Activated effector memory CD4-positive, alpha-beta T cell treated with anti-CD3 and anti-CD28 coated beads, Interleukin-2, amount 50 U/mL, for 16 hours (primary cell): ENCODE data around the gene FBXW11.

Source experiments
- DNase-seq: peaks from one replicate; pipeline ENCODE4 v3.0.0-alpha.2; 2020

FBXW11 gene

DNA sequence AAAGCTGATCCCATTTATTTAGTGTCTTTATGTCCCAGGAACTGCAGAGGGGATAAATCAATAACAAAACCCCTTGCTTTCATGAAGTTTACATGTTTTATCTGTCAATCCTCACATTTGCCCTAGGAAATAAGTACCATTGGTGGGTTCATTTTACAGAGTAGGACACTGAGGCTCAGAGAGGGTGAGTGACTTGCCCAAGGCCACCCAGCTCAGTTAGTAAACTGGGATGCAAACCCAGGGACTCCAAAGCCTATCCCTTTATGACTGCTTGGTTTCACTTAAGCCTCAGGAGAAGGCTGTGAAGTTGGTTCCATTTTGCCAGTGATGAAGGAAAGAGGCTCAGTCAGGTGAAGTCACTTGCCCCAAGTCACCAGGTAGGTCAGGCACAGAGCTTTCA, 168.9 kb downstream of the FBXW11 start:
- DNase-seq = no peak

DNA sequence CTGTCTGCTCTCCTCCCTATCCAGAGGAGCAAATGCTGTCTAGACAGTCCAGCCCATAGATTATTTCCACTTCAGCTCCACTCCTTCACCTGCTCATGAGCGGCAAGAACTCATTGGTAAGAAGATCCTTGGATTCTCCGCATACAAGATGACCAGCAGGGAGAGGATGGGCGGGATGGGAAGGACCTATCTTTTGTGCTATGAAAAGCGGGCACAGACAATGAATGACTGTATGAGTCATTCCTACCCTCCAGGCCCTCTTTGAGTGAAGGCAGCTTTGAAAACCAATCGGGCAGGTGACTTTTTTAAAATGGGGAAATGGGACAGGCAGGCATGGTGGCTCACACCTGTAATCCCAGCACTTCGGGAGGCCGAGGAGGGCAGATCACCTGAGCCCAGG, 171.4 kb downstream of the FBXW11 start:
- DNase-seq = no peak

DNA sequence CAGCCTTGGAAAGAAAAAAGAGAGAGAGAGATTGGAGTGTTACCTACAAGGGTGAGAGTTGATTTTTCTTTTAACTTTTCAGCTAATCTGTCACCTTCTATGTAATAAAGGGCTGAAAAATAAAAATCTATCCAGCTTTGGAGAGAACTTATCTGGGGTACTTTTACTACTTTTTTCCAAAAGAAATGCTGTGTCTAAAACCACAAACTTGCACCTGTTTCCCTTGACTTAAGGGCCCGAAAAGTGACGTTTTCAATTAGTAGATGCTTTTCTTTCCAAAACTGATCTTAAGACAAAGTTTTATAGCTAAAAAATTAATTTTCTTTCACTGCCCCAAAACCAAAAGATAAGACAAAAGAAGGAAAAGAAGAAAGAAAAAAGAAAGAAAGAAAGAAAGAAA, 172.0 kb downstream of the FBXW11 start:
- no peak for DNase-seq

DNA sequence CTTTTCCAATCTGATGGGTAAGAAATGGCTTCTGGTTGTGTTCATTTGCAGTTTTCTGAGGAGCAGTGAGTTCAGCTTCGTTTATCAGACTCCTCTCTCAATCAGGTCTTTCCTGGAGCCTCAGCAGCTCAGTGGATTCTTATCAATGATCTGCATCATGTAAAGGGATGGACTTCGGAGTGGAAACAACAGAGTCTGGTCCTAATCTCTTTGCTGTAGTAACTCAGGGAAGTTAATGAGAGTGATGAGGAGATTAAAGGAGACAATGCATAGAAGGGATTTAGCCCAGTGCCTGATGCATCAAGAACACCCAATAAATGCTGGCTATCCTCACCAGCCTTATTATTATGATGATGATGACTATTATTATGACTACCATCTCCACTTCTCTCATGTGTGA, 173.7 kb downstream of the FBXW11 start:
- no peak for DNase-seq

DNA sequence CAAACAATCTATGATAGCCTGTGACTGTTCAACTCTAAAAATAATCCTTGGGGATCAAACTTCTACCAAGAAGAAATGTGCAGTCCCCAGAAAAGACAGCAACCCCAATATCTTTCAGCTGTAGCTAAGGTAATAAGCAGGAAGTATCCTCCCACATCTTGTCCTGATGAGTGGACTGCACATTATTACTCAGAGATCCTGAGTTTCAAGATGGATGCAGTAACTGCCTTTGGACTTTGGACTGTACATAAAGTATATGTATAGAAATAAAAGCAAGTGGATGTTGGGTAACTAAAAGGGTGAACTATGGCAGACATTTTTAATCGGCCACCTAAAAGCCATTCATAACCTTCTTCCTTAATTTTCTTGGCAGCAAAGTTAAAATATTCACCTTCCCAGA, 175.8 kb downstream of the FBXW11 start:
- no peak for DNase-seq

DNA sequence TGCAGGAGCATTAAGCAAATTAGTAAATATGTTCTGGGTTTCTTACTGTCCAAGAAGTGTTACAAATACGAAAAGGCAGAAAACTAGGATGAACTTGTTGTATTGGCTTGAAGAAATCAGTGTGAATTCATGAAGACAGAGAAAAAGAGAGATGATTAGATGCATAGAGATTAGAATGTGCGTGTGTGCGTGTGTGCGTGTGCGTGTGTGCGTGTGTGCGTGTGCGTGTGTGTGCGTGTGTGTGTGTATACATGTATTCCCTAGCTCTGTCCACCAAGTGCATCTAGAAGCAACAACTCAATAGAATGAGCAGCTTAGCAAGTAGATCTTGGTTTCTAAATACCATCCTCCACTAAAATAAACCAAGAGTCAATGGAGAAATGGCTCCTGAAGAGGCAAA, 179.3 kb downstream of the FBXW11 start:
- no peak for DNase-seq

DNA sequence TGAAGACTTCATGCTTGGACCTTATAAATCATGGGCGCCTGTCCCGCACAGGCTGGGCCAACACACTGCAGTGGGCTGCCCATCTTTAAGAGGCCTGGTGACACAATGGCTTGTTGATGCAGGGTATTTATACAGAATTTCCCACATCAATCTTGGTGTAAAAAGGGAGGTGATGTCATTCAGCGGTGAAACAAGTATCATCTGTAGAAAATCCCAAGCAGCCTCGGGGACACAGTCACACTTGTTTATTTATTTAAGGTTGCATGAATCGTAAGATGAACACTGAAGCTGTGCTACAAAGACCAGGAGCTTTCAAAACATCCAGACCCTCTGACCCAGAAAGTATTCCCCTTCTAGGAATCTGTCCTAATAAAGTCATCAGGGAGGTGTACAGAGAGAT, 180.3 kb downstream of the FBXW11 start:
- DNase-seq = no peak

DNA sequence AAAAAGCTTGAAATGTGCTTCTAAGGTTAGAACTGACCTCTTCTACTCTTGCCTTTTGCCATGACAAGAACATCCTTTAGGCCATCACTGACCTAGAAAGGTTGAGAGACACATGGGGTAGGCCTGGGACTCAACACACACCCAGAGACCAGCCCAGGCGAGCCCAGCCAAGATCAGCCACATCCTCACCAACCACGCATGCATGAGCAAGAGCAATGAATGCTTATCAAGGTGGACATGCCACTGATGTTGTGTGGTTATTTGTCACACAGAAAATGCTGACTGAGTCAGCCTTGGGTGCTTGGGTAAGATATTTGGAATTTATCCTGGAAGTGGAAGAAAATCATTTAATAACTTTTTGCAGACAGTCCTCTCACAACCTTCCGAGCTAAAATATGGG, 181.4 kb downstream of the FBXW11 start:
- DNase-seq = no peak

DNA sequence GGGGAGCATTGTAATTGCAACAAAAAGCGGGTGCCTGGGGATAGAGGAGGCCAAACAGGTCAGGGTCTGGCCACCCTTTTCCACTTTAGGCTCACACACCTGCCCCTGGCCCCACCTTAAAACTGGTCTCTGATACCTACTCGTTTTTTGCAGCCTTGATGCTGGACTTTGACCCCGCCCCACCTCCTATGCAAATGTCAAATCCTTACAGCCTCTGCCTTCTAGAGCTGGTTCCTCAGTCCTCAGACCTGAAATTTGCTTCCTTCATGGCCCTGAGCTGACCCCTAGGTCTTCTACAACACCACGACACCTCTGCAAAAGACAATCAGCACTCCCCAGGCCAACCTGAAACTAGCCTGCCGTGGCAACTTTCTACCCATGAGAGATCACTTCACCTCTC, 183.2 kb downstream of the FBXW11 start:
- DNase-seq = no peak

DNA sequence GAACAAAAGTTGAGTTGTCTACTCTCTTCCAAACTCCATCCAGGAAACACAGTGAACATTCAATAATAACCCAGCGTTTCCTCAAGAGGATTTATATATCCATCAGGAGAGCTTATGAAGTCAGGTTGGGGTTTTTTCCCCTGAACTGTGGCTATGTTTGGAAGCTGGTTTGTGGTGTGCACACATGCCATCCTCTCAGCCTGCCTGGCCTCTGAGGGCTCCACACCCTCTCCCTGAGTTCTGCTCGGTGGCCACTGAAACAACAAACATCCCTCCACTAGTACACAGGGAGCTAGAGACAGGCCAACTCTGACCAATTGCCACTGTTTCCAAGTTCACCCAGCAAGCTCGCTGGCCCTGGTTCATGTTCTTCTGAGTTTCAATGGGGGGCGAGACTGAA, 185.2 kb downstream of the FBXW11 start:
- no peak for DNase-seq

DNA sequence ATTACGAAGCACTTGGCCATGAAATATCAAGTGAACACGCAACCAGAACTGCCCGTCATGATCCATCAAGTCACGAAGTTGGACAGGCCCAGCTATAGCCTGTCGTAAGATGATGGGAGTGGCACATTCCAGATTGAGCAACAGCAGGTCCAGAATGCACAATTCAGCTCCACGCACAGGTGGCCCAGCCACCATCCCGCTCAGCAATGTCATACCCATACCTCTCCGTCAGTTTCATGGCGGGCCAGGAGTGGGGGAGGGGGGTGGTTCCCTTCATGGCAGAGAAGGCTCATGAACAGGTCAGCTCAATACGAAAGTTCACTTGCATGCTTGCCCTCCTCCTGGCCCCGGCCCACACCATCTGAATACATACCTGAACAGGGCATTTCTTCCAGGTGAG, 185.9 kb downstream of the FBXW11 start:
- no peak for DNase-seq

DNA sequence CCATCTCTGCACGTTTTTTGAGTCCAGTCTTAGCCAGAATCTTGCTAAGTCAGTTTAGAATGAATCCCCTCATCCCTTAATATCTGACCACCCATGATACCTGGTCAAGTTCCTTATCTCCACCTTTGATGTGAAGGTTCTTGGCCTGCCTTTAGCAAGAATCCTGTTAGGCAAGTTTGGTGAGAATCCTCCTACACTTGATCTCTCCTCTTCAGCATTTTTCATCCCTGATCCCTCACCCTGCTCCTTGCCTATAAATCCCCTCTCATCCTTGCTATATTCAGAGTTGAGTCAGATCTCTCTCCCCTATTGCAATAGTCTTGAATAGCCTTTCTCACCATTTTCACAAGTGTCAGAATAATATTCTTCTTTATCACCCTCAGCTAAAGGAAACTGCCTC, 189.8 kb downstream of the FBXW11 start:
- no peak for DNase-seq

DNA sequence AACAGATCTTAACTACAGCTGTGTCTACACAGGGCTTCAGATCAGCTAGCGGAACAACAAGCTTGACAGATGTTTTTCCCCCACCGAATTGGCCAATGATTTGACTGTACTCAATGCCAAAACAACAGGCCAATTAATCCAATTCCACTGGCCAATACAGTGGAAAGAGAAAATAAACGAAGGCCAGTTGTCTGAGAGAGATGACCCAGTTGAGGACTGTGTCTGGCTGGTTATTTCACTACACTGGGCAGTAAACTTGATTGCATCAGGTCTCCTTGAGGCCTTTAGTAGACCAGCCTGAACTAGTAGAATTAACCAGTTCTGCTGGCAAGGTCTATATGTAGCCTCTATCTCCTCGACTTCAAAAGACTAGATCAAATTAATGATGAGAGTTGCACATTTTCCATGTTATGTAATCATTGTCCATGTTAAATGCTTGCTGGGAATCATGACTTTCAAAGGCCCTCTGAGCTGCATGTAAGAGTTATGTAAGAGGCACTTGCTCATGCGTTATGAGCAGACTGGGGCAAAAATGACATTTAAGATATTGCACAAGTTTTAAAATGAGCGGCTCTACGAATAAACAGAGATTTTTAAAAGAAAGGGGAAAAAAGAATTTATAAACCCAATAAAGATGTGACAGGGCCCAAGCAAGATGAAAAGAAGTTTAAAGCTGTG, 192.5 kb downstream of the FBXW11 start:
- no peak for DNase-seq

DNA sequence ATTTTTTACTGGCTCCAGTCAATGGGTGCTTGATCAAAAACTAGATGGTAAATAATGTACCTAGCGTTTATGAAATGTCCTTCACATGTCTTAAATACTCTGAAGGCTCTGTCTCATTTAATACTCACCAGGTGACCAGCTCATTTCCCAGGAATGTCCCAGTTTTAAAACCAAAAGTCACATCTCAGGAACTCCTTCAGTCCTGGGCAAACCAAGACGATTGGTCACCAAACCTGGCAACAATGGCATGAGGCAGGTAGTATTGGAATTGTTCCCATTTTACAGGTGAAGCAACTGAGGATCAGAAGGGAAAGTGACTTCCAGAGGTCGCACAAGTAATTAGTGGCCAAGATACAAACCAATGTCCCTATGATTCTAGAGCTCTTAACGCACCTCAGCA, 193.2 kb downstream of the FBXW11 start:
- no peak for DNase-seq
